Stimulated activated CD8-positive, alpha-beta memory T cell treated with anti-CD3 and anti-CD28 coated beads, Interleukin-4, amount 100 ng/mL, for 4 hours (primary cell): ENCODE results near the gene HIKESHI.
A peak's percentile ranks its signal among the peaks of the same experiment; 100 is the strongest.
"Not testable (repeated sequence)": the region's sequence is repeated elsewhere in the genome, so short reads cannot be mapped to it uniquely, and the experiment has no call there.

ENCODE experiments used
- DNase-seq, 2 donors: peaks; one replicate each; pipeline ENCODE4 v3.0.0-alpha.2; 2020; ENCODE audit warnings: low read depth in 2 of 2, low spot score in 1 of 2

The HIKESHI gene, protein sequence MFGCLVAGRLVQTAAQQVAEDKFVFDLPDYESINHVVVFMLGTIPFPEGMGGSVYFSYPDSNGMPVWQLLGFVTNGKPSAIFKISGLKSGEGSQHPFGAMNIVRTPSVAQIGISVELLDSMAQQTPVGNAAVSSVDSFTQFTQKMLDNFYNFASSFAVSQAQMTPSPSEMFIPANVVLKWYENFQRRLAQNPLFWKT

DNA sequence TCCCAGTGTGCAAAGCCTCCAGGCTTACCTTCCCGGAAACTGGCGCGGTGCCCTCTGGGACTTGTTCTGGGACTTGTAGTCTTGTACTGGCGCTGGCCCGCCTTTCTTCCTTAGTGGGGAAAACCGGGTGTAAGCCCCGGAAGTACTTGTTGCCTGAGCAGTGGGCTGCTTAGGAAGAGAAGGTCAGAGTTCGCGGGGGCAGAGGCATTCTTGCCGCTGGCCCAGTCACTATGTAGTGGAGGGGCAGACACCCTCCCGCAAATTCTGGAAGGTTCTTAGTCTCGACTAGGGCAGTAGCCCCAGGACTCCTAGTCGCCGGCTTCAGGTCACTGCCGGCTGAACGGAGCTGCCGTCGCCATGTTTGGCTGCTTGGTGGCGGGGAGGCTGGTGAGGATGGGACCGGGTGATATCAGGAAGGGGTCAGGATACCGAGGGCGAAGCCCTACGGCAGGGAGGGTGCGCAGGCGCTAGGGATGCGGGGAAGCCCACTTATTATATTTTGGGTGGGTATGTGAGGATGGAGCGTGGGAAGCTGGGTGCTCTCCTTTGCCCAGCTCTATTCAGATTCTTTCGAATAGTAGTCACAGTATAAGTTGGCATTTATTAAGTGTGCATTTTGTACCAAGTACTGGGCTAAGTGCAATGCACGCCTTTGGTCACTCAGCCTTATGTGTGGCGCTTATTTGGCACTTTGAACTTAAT, at the start of gene HIKESHI:
Gene HIKESHI (plus strand): TSS at position 149 of the 702 bp plus-strand sequence. CDS start 209 bp downstream, at position 358.
- peak; percentile 85 to 88 for DNase-seq

DNA sequence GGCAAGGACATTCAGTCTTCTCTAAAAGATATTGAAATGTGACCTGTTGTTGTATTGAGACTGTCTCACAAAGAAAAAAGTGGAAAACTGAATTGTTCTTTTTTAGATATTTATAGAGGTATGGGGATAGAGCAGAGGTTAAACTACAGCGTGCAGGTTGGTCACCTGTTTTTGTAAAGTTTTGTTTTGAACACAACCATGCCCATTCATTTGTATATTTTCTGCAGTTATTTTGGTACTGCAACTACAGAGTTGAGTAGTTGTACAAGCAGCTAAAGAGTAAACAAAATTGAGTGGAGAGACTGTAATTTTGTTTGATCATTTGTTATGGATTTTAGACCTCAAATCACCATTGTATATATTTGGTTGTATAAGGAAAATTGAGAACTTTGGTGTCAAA, 46.1 kb upstream of the HIKESHI start:
- no peak for DNase-seq

DNA sequence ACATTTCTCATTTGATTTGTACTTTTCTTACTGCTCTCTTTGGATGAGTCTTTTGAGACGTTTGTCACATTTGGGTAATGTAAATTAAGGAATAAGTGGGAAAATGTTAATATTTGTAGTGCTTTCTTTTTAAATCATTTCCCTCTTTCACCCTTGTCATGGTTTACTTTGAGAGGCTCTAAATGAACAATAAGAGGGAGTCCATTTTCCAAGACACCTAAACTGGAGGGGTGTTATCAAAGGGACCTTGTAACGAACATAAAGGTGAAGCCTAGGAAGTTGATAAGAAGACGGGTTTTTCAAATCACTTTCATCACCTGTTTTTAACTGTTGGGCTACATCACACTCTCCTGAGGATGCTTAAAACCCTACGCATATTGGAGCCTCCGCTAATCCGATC, 45.4 kb upstream of the HIKESHI start:
- no peak for DNase-seq

DNA sequence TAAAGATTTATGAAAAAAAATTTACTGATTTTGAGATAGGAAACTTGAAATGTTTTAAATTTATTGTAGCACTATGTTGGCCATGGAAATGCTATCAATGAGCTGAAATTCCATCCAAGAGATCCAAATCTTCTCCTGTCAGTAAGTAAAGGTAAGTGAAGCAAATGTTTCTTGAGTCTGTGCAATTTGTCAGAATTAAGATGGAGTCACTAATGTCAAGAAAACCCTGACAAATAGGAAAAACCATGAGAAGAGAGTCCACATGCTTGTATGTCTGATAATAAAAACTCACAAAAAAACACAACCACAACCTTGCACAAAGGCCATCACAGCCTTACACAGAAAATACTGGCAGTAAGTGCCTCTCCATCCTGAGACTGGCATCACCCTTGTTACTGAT, 44.6 kb upstream of the HIKESHI start:
- DNase-seq = no peak

DNA sequence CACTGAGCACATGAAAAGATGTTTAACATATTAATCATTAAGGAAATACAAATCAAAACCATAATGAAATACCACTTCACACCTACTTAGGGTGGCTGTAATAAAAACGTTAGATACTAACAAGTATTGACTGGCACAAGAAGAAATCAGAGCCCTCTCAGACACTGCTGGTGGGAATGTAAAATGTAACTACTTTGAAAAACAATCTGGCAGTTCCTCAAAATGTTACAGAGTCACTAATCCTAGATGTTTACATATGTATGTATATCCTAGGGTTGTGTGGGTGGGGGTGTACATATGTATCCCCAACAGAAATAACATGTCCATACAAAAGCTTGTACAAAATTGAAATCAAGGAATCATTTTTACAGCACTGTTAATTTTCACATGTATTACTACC, 42.3 kb upstream of the HIKESHI start:
- no peak for DNase-seq

DNA sequence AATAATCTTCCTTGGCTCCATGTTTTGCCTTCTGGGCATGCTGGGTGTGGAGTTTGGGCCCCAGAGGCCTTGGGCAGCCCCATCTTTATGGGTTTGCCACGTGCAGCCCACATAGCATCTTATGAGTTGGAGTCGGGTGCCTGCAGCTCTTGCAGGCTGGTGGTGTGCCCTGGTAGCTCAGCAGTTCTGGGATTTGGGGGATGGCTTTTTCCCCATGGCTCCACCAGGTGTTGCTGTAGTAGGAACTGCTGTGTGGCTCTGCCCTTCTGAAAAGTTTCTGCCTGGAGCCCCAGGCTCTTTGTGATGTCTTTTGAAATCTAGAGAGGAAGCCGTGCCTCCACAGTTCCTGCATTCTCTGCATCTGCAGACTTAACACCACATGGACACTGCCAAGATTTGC, 40.7 kb upstream of the HIKESHI start:
- no peak for DNase-seq

DNA sequence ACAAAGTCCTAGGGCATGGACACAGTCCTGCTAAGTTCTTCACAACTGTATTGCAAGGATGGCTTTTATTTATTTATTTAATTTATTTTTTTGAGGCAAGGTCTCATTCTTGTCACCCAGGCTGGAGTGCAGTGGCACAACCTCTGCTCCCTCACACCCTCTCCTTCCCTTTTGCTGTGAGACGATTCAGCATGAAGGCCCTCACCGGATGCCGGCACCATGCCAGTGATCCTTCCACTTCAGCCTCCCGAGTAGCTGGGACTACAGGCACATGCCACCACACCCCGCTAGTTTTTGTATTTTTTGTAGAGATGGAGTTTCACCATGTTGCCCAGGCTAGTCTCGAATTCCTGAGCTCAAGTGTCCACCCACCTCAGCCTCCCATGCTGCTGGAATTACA, 39.7 kb upstream of the HIKESHI start:
- no peak for DNase-seq

DNA sequence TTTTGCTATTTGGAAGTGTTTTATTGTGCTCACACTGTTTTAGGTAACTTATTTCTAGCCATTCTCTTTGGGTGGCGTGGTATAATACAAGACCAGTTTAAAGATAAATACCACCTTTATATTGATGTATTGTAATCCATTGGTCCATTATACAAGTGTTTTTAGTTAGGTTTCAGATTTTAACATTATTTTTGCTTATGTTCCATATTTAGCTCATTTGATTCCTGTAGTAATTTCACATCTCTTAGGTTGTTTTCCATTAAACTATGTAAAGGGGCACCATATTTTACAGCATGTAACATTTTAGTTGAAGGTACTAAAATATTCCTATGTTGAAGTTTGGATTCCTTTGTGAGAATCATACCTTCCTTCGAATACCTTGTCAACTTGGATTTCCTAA, 37.4 kb upstream of the HIKESHI start:
- DNase-seq = no peak

DNA sequence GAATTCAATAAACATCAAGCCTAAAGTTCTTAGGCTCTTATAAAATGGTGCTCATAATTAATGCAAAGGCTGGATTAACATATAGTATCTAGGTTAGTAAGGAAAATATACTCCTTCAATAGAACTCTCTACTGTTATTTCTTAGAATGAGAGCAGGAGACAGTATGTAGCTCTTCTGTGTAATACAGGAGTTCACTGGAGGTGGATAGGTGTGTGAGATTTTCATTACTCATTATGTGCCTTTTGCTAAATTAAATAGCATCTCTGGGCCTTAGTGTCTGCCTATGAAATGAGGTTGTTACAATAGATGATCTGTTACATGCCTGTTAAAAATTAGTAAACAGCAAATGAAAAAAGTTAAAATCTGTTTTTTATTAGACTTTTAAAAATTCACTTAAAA, 36.8 kb upstream of the HIKESHI start:
- DNase-seq = no peak

DNA sequence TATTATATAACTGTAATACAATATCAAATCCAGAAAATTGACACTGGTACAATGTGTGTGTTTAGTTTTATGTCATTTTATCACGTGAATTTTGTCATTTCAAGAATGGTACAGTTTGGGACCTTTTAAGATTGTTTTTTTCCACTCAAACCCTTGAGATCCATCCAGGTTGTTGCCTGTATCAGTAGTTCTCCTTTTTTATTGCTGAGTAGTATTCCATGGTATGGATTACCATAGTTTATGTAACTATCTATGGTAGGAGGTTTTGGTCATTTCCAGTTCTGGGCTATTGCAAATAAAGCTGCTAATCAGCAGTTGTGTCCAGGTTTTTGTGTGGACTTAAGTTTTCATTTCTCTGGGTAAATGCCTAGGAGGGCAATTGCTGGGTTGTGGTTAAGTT, 32.4 kb upstream of the HIKESHI start:
- no peak for DNase-seq

DNA sequence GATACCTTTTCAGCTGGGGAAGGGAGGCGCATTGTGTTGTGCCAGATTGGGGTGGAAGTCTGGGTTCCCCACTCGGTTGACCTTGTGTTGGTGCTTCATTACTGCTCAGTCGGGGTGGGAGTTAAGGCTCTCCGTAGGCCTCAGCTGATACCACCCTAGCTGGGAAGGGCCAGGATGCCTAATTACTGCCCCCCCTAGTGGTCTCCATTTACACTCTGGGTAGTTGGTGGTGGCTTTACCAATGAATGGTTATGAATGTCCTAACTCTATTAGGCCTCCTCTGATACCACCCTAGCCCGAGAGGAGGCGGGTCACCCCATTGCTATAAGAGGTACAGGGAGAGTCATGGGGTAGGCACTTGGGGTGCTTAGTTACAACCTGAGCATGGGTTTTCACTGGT, 27.5 kb upstream of the HIKESHI start:
- no peak for DNase-seq

DNA sequence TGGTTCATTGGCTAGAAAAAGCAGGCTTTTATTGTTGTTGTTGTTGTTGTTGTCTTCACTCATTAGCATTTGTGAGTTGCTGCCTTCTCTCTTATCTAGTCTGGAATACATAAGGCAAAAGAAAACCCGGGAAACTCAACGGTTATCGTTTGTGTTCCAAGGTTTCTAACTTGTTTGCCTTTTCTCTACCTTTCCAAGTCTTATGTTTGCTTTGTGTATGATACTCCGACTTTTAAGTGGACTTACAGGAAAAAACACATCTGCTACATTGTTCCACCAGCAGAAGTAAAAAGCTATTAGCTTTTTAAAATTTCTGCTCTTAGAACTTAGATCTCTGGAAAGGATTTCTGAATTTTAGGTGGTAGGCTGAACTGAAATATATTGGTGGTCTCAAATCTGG, 27.0 kb upstream of the HIKESHI start:
- DNase-seq = no peak

DNA sequence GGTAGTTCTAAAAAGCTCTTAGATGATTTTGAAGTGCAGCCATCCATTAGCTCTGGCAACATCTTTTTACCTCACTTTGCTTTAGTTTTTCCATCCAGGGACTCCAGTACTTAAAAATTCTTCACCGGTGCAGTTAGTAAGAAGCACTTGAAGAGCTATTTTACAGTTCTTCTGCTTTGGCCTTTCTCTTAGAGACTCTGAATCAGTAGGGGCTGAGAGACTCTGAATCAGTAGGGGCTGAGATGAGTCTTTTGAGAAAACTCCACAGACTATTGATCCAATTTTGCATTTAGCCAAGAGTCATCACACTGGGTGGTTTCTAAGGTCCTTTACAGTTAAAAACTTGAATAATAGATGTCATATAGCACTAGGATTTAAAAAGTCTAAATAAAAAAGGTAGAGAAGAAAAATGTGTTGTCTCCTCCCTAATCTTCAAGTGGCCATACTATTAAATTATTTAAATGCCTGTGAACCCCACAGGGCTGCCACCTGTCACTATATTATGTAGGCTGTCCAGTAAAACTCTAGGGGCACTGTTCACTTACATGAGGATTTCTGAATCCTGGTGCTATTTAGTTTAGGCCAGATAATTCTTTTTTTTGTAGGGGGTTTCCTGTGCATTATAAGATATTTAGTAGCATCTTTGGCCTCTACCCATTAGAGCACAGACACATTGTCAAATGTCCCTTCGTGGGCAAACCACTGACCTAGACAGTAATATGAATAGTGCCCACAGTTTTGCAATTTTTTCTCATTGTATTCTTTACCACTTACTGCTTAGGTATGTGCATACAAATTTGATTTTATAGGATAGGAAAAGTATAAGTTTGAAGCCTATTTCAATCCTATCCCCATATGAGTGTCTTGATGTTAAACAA, 26.3 kb upstream of the HIKESHI start:
- DNase-seq = no peak

DNA sequence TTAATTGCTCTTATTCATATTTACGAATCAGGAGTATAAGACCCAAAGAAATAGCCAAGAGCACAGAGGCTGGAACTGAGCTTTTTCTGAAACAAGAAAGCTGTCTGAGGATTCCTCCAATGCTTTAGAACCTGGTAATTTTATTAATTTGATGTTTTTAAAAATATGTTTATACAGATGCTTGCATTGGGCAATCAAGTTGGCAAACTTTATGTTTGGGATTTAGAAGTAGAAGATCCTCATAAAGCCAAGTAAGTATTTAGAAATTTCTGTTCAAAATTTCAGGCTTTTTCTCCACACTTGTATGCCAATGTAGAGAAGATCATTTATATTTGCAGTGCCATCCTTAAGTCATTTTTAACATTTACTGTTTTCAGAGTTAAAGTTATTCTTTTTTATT, 24.3 kb upstream of the HIKESHI start:
- no peak for DNase-seq

DNA sequence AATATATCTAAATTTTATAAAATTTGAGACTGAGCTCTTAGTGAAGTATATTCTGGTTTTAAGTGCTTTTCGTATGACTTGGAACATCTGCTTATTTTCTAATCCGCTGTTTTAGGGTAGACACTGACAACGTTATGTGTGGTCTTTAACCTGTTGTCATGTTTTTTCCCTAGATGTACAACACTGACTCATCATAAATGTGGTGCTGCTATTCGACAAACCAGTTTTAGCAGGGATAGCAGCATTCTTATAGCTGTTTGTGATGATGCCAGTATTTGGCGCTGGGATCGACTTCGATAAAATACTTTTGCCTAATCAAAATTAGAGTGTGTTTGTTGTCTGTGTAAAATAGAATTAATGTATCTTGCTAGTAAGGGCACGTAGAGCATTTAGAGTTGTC, 23.8 kb upstream of the HIKESHI start:
- no peak for DNase-seq

DNA sequence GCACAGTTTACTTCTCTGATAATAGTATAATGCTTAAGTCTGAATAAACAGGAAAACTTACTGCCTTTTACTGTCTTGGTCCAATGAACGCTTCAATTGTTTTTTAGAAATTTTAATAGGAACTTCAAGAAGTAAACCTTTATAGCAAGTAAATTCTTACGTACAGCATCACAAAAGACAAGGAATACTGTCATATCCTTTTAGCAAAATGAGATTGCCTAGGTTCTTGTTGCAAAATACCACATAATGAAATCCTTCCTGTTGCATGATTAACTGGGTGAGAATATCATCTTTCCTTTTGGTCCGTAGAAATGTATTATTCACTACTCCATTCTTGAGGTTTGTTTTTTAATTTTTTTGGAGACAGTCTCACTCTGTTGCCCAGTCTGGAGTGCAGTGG, 22.3 kb upstream of the HIKESHI start:
- no peak for DNase-seq

DNA sequence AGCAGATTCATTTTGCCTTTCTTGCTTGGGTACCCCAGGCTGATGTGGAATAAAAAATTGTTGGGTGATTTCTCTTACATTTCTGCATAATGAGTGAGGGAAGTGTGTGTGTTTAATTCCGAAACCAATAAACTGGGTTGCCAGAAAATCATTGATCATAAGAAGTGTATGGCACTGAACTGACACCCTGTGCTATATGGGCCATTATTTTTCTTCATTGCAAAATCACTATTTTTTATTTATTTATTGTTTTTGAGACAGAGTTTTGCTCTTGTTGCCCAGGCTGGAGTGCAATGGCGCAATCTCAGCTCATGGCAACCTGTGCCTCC, 14.6 kb upstream of the HIKESHI start:
- DNase-seq = no peak

DNA sequence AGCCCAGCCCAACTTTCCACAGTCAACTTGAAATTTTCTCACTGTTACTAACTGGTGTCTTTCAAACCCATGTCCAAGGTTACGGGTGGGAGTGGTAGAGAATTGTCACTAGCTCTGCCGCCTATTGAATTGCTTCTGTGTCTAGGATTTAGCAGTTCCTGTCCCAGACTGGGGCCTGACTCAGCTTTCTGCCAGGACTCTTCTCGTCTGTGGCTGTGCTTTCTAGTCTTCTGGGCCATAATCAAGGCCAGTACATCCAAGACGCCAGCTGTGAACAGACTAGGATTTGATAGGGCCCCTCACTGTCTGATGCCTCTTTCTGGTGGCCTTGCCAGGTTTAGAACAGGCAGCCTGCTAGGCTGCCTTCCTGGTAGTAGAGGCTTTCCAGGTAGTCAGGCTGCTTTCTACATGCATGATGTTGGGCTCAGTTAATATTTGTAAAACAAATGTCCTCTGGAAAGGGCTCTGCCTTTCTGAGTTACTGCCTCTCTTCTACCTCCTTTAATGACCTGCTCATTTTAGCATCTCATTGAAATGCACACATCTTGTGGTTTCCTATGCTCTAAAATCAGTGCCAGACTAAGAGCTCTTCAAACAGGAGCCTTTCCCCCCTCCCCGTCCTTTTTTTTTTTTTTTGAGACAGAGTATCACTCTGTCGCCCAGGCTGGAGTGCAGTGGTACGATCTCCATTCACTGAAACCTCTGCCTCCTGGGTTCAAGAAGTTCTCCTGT, 13.1 kb upstream of the HIKESHI start:
- no peak for DNase-seq

DNA sequence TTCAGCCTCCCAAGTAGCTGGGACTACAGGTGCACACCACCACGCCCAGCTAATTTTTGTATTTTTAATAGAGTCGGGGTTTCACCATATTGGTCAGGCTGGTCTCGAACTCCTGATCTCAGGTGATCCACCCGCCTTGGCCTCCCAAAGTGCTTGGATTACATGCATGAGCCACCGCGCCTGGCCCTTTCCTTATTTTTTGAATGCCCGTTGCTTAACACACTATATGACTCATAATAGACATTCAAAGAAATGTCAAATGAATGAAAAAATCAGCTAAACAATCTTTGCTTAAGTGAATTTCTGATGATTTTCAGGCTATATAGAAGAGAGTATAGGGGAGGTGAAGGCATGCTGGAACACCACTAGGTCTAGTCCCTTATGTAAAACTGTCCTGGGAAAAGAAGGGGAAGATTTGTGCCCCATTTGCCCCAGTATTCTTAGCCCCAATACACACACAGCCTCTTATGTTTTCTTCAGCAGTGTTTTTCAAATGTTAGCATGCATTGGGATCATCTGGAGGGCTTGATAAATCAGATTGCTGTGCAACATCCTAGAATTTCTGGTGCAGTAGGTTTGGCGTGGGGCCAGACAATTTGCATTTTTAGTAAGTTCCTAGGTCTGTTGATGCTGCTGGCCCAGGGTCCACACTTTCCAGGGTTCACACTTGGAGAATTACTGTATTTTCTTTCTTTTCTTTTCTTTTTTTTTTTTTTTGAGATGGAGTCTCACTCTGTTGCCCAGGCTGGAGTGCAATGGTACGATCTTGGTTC, 12.3 kb upstream of the HIKESHI start:
- not testable (repeated sequence) for DNase-seq

DNA sequence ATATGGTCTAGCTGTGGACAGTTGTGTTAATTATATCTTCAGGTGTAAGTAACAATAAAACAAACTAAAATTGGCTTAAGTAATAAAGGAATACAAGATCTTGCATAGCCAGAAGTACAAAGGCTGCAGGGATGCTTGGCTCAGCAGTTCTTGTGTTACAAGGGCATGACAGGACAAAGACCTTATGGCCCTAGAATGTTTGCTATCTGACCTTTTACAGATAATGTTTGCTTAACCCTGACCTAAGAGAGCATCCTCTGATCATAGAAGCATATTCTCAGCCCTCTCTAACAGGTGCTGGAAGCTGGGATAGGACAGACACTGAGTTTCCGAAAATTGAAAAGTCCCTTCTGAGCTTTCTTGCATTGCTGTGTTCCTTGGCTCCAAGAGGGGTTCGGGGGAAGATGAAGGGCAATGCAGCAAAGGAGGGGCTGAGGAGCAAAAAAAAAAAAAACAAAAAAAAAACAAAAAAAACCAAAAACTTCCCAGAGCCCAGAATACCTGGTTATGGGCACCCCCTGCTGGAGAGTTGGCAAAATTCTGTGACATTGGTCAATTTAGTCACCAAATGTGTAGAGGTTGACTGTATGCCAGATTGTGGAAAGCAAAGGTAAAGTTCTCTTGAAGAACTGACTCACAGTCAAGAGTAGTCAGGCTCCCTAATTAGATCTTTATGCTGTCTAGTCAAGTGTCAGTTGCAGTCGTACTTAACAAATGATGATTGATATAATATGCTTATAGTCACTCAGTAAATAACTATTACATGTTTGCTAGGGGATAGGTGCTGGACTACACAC, 10.4 kb upstream of the HIKESHI start:
- DNase-seq = peak; percentile 35 to 42
